HCT116 (cell line): Measurements from ENCODE around the gene FNIP2. TPM values are rescaled to one million over a fixed set of nuclear protein-coding genes. Genes with fewer than 3 reads are reported as not detected.

Experiments
- ATAC-seq: fragments of 200-7000 bp; cut with Tn5 transposase; 2 replicates; pipeline ENCODE4 v1.9.1; 2020; ENCODE audit warnings: mild to moderate bottlenecking, moderate library complexity
- BruUV-seq: library from RNA; stranded (reverse); fragments of 400-500 nt; replicated peaks from 2 replicates; lab custom pipeline; 2021; lab: Mats Ljungman, UMichigan
- CTCF ChIA-PET: fragments of 300-600 bp; sonication (Branson Sonifier 250); formaldehyde crosslinking; loops from one replicate; lab custom pipeline; 2021; ENCODE audit warnings: antibody characterized with exemption; lab: Charles Lee
- POLR2A ChIA-PET: fragments of 300-600, 350-600 bp; sonication (Branson Sonifier 250); formaldehyde crosslinking; loops from one replicate; lab custom pipeline; 2021; ENCODE audit warnings: antibody characterized with exemption; lab: Charles Lee
- RAD21 ChIA-PET, 2 experiments: fragments of 300-600 bp; sonication (Branson Sonifier 250); formaldehyde crosslinking; loops; one replicate each; lab custom pipeline; 2023; ENCODE audit warnings: low total read pairs in 2 of 2; ENCODE audit not compliant: uncharacterized antibody in 2 of 2, unreplicated experiment in 2 of 2, low non-redundant PET in 1 of 2; lab: Charles Lee
- DNase-seq: peaks from one replicate; pipeline ENCODE4 v3.0.0-alpha.2; 2010; ENCODE audit warnings: low read depth, low spot score
- H2AFZ ChIP-seq: fragments of 200-600 bp; shearing (Covaris generic), sonication (generic); 2 replicates; pipeline ENCODE4 v1.6.1; 2017; ENCODE audit warnings: low read depth, mixed run types, mixed read lengths, antibody characterized with exemption, low read length; ENCODE audit not compliant: poor library complexity, severe bottlenecking
- H3K27ac ChIP-seq: 2 replicates; pipeline ENCODE4 v1.5.1; 2012; ENCODE audit warnings: low read depth, low read length
- H3K27me3 ChIP-seq: fragments of 200-600 bp; sonication (generic); 2 replicates; pipeline ENCODE4 v1.6.1; 2016; ENCODE audit warnings: mixed run types, low read length, mixed read lengths; ENCODE audit not compliant: insufficient read depth
- H3K36me3 ChIP-seq, 2 experiments: fragments of 200-500 bp in 1 of 2; fragments of 200-600 bp in 1 of 2; sonication (Bioruptor generic) in 1 of 2; sonication (generic) in 1 of 2; 2 replicates each; pipeline versions ENCODE4 v1.5.1 to v1.6.1; 2014 to 2016; ENCODE audit warnings: low read length in 2 of 2, inconsistent platforms in 1 of 2, mixed read lengths in 1 of 2, mixed run types in 1 of 2; ENCODE audit not compliant: insufficient read depth in 2 of 2, control insufficient read depth in 1 of 2
- H3K4me1 ChIP-seq, 2 experiments: fragments of 200-600 bp in 1 of 2; sonication (generic) in 1 of 2; 2 replicates each; pipeline versions ENCODE4 v1.5.1 to v1.6.1; 2012 to 2017; ENCODE audit warnings: low read length in 2 of 2, inconsistent platforms in 1 of 2, mild to moderate bottlenecking in 1 of 2, mixed read lengths in 1 of 2, mixed run types in 1 of 2, moderate library complexity in 1 of 2; ENCODE audit not compliant: insufficient read depth in 2 of 2, control insufficient read depth in 1 of 2
- H3K4me2 ChIP-seq: fragments of 200-600 bp; sonication (generic); 2 replicates; pipeline ENCODE4 v1.6.1; 2017; ENCODE audit warnings: mixed run types, low read length, mixed read lengths
- H3K4me3 ChIP-seq, 2 experiments: fragments of 200-600 bp in 1 of 2; sonication (generic) in 1 of 2; replicated peaks in 1 of 2; 2 replicates each; pipeline ENCODE4 v1.5.1; 2011 to 2016; ENCODE audit warnings: low read length in 2 of 2, control low read depth in 1 of 2, low read depth in 1 of 2, mild to moderate bottlenecking in 1 of 2, mixed read lengths in 1 of 2, mixed run types in 1 of 2
- H3K79me2 ChIP-seq: fragments of 200-600 bp; sonication (generic); 2 replicates; pipeline ENCODE4 v1.6.1; 2017; ENCODE audit warnings: mild to moderate bottlenecking, mixed run types, low read length, moderate library complexity, mixed read lengths; ENCODE audit not compliant: insufficient read depth
- H3K9ac ChIP-seq: fragments of 200-600 bp; sonication (generic); 2 replicates; pipeline ENCODE4 v1.6.1; 2016; ENCODE audit warnings: low read length, mixed read lengths
- H3K9me2 ChIP-seq: fragments of 200-600 bp; sonication (generic), shearing (Covaris generic); 2 replicates; pipeline ENCODE4 v1.6.1; 2017; ENCODE audit warnings: mixed run types, mild to moderate bottlenecking, moderate library complexity; ENCODE audit not compliant: insufficient read depth
- H3K9me3 ChIP-seq, 2 experiments: fragments of 200-500 bp in 1 of 2; fragments of 200-600 bp in 1 of 2; sonication (Bioruptor generic) in 1 of 2; sonication (generic) in 1 of 2; 2 replicates each; pipeline ENCODE4 v1.6.1; 2014 to 2017; ENCODE audit warnings: low read length in 2 of 2, mixed read lengths in 2 of 2, inconsistent platforms in 1 of 2, low read depth in 1 of 2, mild to moderate bottlenecking in 1 of 2, mixed run types in 1 of 2, moderate library complexity in 1 of 2; ENCODE audit not compliant: control insufficient read depth in 1 of 2, insufficient read depth in 1 of 2
- H4K20me1 ChIP-seq: fragments of 200-600 bp; sonication (generic), shearing (Covaris generic); 2 replicates; pipeline ENCODE4 v1.6.1; 2017; ENCODE audit warnings: mixed run types, mild to moderate bottlenecking, moderate library complexity; ENCODE audit not compliant: insufficient read depth
- CEBPB ChIP-seq: IDR thresholded peaks from 2 replicates; pipeline ENCODE4 v1.6.1; 2012; ENCODE audit warnings: low read depth
- EZH2phosphoT487 ChIP-seq: fragments of 200-600 bp; IDR thresholded peaks from 2 replicates; pipeline ENCODE4 v1.6.1; 2018; ENCODE audit warnings: antibody characterized with exemption, borderline replicate concordance
- FOSL1 ChIP-seq: IDR thresholded peaks from 2 replicates; pipeline ENCODE4 v1.6.1; 2012; ENCODE audit warnings: low read depth
- MAX ChIP-seq: IDR thresholded peaks from 2 replicates; pipeline ENCODE4 v1.6.1; 2012
- POLR2A ChIP-seq: IDR thresholded peaks from 2 replicates; pipeline ENCODE4 v1.7.0; 2011; ENCODE audit warnings: borderline replicate concordance; ENCODE audit not compliant: insufficient read depth, insufficient read length; ENCODE audit errors: extremely low read depth
- POLR2AphosphoS5 ChIP-seq: IDR thresholded peaks from 2 replicates; pipeline ENCODE4 v1.6.1; 2011; ENCODE audit warnings: mild to moderate bottlenecking, low read depth, low read length, moderate library complexity
- RAD21 ChIP-seq: IDR thresholded peaks from 2 replicates; pipeline ENCODE4 v1.6.1; 2012; ENCODE audit warnings: low read depth, mild to moderate bottlenecking
- SP1 ChIP-seq: IDR thresholded peaks from 2 replicates; pipeline ENCODE4 v1.6.1; 2012; ENCODE audit warnings: low read depth
- ZBTB33 ChIP-seq: IDR thresholded peaks from 2 replicates; pipeline ENCODE4 v1.6.1; 2011; ENCODE audit warnings: mild to moderate bottlenecking, low read length, moderate library complexity; ENCODE audit not compliant: insufficient replicate concordance; ENCODE audit errors: extremely low read depth
- ZFX ChIP-seq: fragments of 450-650 bp; IDR thresholded peaks from 2 replicates; pipeline ENCODE4 v1.6.1; 2017
- ZNF274 ChIP-seq: fragments of 200-500 bp; sonication (Bioruptor generic); IDR thresholded peaks from 2 replicates; pipeline ENCODE4 v1.6.1; 2014; ENCODE audit warnings: mild to moderate bottlenecking, low read depth, low read length, inconsistent platforms
- intact Hi-C: fragments of 100-400 bp; cut with micrococcal nuclease; formaldehyde crosslinking; loops from 2 replicates; pipeline ENCODE4 v1.10.0; 2022
- total RNA-seq: library from RNA; stranded (reverse); gene quantifications from one replicate; pipeline ENCODE4 v1.2.1, GENCODE V29; 2021; ENCODE audit not compliant: unreplicated experiment

The FNIP2 gene
- total RNA-seq, 1 experiment from 2014 or later, result 4.8 TPM

- intact Hi-C loops, result no loop called here
- Histone ChIP-seq H3K36me3 (no peaks in the 10 kb centered on the region), H4K20me1 (no peaks in the 10 kb centered on the region), H3K4me1 (peaks cover 0 to 7% of the 10 kb centered on the region in 2 experiments; a peak in 1 of 4 replicates), H3K79me2 (no peaks in the 10 kb centered on the region; the same call in 1 of the 2 replicates), H3K27ac (no peak overlapping the region)
- no peak for TF ChIP-seq ZNF274
- no peak for TF ChIP-seq MAX
- no peak for TF ChIP-seq CEBPB
- no peak for TF ChIP-seq ZFX
- TF ChIP-seq POLR2AphosphoS5, result no peak
- TF ChIP-seq FOSL1, result no peak
- TF ChIP-seq SP1, result no peak
- no peak for TF ChIP-seq ZBTB33
- TF ChIP-seq POLR2A, result no peak
- TF ChIP-seq EZH2phosphoT487, result no peak
- no peak for TF ChIP-seq RAD21
- TF ChIP-seq, all 23 proteins: peak for 0
- BruUV-seq, result no TSS peak
- no peak overlapping the region for H3K4me2 ChIP-seq
- no peaks in the 10 kb centered on the region for H3K27me3 ChIP-seq
- no peak overlapping the region for H3K9ac ChIP-seq
- ChIA-PET RAD21 (no interaction called here), POLR2A (no interaction called here), CTCF (no interaction called here)
- ATAC-seq (no peak), DNase-seq (no peak)
- no peaks in the 10 kb centered on the region for H3K9me3 ChIP-seq
- no peaks in the 10 kb centered on the region for H3K9me2 ChIP-seq
- no peak overlapping the region for H2AFZ ChIP-seq
- no peak overlapping the region for H3K4me3 ChIP-seq
Observed at GRCh38 chr4:158778156-158778711, 9.4 kb downstream of the FNIP2 start.
